Measurements from ENCODE around the gene KAZN.

KAZN gene

DNA sequence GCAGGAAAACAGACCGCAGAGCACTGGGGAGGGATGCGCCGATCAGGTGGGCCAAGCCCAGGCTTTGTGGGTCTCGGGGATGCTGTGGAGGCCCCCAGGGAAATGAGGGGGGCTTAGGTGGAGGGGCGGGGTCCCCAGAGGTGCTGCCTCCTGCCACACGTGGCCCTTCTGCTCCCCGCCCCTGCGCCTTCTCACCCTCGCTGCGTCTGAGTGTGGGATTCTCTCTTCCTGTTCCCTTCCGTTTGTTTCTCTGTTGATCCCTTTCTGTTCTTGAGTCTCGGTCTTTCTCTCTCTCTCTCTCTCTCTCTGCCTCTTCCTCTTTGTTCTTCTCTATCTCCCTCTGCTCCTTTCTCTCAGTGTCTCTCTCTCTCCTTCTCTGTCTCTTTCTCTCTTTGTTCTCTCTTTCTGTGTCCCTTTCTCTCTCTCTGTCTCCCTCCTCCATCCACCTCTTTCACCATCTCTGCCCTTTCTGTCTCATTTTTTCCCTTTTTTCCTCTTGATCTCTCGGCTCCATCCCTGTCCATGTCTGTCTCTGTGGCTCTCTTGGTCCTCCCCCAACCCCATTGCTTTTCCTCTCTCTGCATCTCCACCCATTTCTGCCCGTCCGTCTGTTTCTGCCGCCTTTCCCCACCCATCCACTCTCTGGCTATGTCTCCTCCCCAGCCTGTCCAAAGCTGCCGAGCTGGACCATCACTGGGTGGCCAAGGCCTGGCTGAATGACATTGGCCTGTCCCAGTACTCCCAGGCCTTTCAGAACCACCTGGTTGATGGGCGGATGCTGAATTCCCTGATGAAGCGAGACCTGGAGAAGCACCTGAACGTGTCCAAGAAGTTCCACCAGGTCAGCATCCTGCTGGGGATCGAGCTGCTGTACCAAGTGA is 502.6 kb downstream of the KAZN start:
- no peak for TF ChIP-seq ZBTB7A (IDR thresholded peaks at IDR 0.05; ENCODE audit: low read depth)
- no peak for TF ChIP-seq YY1 (IDR thresholded peaks at IDR 0.05; ENCODE audit: low read depth)
- no peak for TF ChIP-seq RAD21 (IDR thresholded peaks at IDR 0.05; ENCODE audit: low read depth)
- TF ChIP-seq EGR1 (IDR thresholded peaks at IDR 0.05): no peak
- no peak for TF ChIP-seq TCF12 (IDR thresholded peaks at IDR 0.05; ENCODE audit: low read depth)
- no peak for TF ChIP-seq FOXM1 (IDR thresholded peaks at IDR 0.05; ENCODE audit: borderline replicate concordance, low read depth)
- no peak for TF ChIP-seq NFIC (IDR thresholded peaks at IDR 0.05)
- TF ChIP-seq, protein P1, sequence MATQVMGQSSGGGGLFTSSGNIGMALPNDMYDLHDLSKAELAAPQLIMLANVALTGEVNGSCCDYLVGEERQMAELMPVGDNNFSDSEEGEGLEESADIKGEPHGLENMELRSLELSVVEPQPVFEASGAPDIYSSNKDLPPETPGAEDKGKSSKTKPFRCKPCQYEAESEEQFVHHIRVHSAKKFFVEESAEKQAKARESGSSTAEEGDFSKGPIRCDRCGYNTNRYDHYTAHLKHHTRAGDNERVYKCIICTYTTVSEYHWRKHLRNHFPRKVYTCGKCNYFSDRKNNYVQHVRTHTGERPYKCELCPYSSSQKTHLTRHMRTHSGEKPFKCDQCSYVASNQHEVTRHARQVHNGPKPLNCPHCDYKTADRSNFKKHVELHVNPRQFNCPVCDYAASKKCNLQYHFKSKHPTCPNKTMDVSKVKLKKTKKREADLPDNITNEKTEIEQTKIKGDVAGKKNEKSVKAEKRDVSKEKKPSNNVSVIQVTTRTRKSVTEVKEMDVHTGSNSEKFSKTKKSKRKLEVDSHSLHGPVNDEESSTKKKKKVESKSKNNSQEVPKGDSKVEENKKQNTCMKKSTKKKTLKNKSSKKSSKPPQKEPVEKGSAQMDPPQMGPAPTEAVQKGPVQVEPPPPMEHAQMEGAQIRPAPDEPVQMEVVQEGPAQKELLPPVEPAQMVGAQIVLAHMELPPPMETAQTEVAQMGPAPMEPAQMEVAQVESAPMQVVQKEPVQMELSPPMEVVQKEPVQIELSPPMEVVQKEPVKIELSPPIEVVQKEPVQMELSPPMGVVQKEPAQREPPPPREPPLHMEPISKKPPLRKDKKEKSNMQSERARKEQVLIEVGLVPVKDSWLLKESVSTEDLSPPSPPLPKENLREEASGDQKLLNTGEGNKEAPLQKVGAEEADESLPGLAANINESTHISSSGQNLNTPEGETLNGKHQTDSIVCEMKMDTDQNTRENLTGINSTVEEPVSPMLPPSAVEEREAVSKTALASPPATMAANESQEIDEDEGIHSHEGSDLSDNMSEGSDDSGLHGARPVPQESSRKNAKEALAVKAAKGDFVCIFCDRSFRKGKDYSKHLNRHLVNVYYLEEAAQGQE (IDR thresholded peaks at IDR 0.05; ENCODE audit: low read depth): no peak
- TF ChIP-seq, protein P2, sequence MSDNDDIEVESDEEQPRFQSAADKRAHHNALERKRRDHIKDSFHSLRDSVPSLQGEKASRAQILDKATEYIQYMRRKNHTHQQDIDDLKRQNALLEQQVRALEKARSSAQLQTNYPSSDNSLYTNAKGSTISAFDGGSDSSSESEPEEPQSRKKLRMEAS (IDR thresholded peaks at IDR 0.05): no peak
- TF ChIP-seq CEBPB (IDR thresholded peaks at IDR 0.05): no peak

DNA sequence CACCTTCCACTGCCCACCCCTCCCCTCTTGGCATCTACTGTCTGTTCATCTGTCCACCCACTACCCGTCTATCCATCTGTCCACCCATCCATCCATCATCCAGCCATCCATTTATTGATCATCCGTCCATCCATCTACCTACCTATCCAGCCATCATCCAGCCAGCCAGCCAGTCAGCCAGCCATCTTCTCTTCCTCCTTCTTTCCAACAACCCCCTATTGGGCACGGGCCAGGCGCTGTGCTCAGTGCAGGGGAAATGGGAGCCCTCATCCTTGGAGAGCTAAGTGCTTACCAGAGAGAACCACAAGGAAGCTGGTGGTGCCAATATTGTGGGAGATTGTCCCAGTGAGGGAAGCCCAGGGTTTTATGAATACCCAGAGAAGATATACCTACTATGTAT is 503.3 kb downstream of the KAZN start:
- TF ChIP-seq TCF12 (IDR thresholded peaks at IDR 0.05; ENCODE audit: low read depth) (no peak), CREB1 (IDR thresholded peaks at IDR 0.05; ENCODE audit: low read depth) (no peak)
- TF ChIP-seq, protein P1 (IDR thresholded peaks at IDR 0.05; ENCODE audit: low read depth): no peak

GRCh38 chr1:15102646-15103045 is 504.2 kb downstream of the KAZN start:
- TF ChIP-seq, protein P1 (IDR thresholded peaks at IDR 0.05; ENCODE audit: low read depth): no peak
- TF ChIP-seq, protein P2 (IDR thresholded peaks at IDR 0.05): no peak
- no peak for TF ChIP-seq TCF12 (IDR thresholded peaks at IDR 0.05; ENCODE audit: low read depth)
- TF ChIP-seq EGR1 (IDR thresholded peaks at IDR 0.05): no peak
- no peak for TF ChIP-seq EP300 (IDR thresholded peaks at IDR 0.05; ENCODE audit: borderline replicate concordance)
- no peak for TF ChIP-seq TAF1 (IDR thresholded peaks at IDR 0.05; ENCODE audit: low read depth)
- TF ChIP-seq RAD21 (IDR thresholded peaks at IDR 0.05; ENCODE audit: low read depth): no peak
- TF ChIP-seq NFIC (IDR thresholded peaks at IDR 0.05): no peak

GRCh38 chr1:15103211-15103610 is 504.7 kb downstream of the KAZN start:
- no peak for TF ChIP-seq EGR1 (IDR thresholded peaks at IDR 0.05)
- TF ChIP-seq TCF12 (IDR thresholded peaks at IDR 0.05; ENCODE audit: low read depth): no peak
- TF ChIP-seq, protein P3, sequence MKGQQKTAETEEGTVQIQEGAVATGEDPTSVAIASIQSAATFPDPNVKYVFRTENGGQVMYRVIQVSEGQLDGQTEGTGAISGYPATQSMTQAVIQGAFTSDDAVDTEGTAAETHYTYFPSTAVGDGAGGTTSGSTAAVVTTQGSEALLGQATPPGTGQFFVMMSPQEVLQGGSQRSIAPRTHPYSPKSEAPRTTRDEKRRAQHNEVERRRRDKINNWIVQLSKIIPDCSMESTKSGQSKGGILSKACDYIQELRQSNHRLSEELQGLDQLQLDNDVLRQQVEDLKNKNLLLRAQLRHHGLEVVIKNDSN (IDR thresholded peaks at IDR 0.05): no peak
- TF ChIP-seq CREB1 (IDR thresholded peaks at IDR 0.05; ENCODE audit: low read depth): no peak
- no peak for TF ChIP-seq TAF1 (IDR thresholded peaks at IDR 0.05; ENCODE audit: low read depth)
- no peak for TF ChIP-seq ZBTB7A (IDR thresholded peaks at IDR 0.05; ENCODE audit: low read depth)
- no peak for TF ChIP-seq NFIC (IDR thresholded peaks at IDR 0.05)
- no peak for TF ChIP-seq RAD21 (IDR thresholded peaks at IDR 0.05; ENCODE audit: low read depth)
- TF ChIP-seq, protein P2 (IDR thresholded peaks at IDR 0.05): no peak
- no peak for TF ChIP-seq YY1 (IDR thresholded peaks at IDR 0.05; ENCODE audit: low read depth)
- TF ChIP-seq, protein P1 (IDR thresholded peaks at IDR 0.05; ENCODE audit: low read depth): no peak
- TF ChIP-seq FOXM1 (IDR thresholded peaks at IDR 0.05; ENCODE audit: borderline replicate concordance, low read depth): no peak
- no peak for TF ChIP-seq TEAD4 (IDR thresholded peaks at IDR 0.05)
